Measurements from ENCODE around the gene ITSN1.
"Not testable (repeated sequence)": the region's sequence is repeated elsewhere in the genome, so short reads cannot be mapped to it uniquely, and the experiment has no call there.

The ITSN1 gene

GRCh38 chr21:33844890-33845205 is 202.5 kb downstream of the ITSN1 start:
- no peak for DNase-seq

- no peak for DNase-seq
Observed at GRCh38 chr21:33846141-33846540, 203.8 kb downstream of the ITSN1 start.

- DNase-seq: no peak
Observed at GRCh38 chr21:33847588-33848248, 205.4 kb downstream of the ITSN1 start.

GRCh38 chr21:33848249-33848953 is 206.1 kb downstream of the ITSN1 start:
- DNase-seq: no peak

- DNase-seq: no peak
Observed at GRCh38 chr21:33849834-33850233, 207.5 kb downstream of the ITSN1 start.

- DNase-seq: no peak
Observed at GRCh38 chr21:33850401-33850800, 208.1 kb downstream of the ITSN1 start.

- no peak for DNase-seq
Observed at GRCh38 chr21:33850985-33851384, 208.7 kb downstream of the ITSN1 start.

- no peak for DNase-seq
Observed at GRCh38 chr21:33852485-33852884, 210.2 kb downstream of the ITSN1 start.

- no peak for DNase-seq
Observed at GRCh38 chr21:33854604-33855003, 212.3 kb downstream of the ITSN1 start.

- no peak for DNase-seq
Observed at GRCh38 chr21:33855190-33855589, 212.9 kb downstream of the ITSN1 start.

GRCh38 chr21:33856893-33857527 is 214.7 kb downstream of the ITSN1 start:
- no peak for DNase-seq

- DNase-seq: no peak
Observed at GRCh38 chr21:33857846-33858666, 215.8 kb downstream of the ITSN1 start.

- DNase-seq: no peak
Observed at GRCh38 chr21:33858667-33859372, 216.5 kb downstream of the ITSN1 start.

GRCh38 chr21:33859373-33860102 is 217.2 kb downstream of the ITSN1 start:
- no peak for DNase-seq

- DNase-seq: no peak
Observed at GRCh38 chr21:33860332-33860879, 218.1 kb downstream of the ITSN1 start.

GRCh38 chr21:33861125-33861524 is 218.8 kb downstream of the ITSN1 start:
- DNase-seq: no peak

- DNase-seq: not testable (repeated sequence)
Observed at GRCh38 chr21:33863191-33863590, 220.9 kb downstream of the ITSN1 start.

GRCh38 chr21:33864150-33864549 is 221.8 kb downstream of the ITSN1 start:
- no peak for DNase-seq

GRCh38 chr21:33865176-33865575 is 222.9 kb downstream of the ITSN1 start:
- no peak for DNase-seq

- no peak for DNase-seq
Observed at GRCh38 chr21:33865996-33866575, 223.8 kb downstream of the ITSN1 start.

- DNase-seq: no peak
Observed at GRCh38 chr21:33866826-33867225, 224.5 kb downstream of the ITSN1 start.
